GM19351 (cell line): ENCODE data around the gene C19orf67.

Experiments
- ATAC-seq: cut with Tn5 transposase; IDR thresholded peaks from one replicate; pipeline ENCODE4 v1.9.1; 2021; ENCODE audit warnings: mild to moderate bottlenecking, moderate library complexity; ENCODE audit not compliant: unreplicated experiment

The C19orf67 gene

GRCh38 chr19:14110650-14111049, 25.1 kb upstream of the C19orf67 start:
- no peak for ATAC-seq

- ATAC-seq = no peak
These were observed 22.2 kb upstream of the C19orf67 start for GRCh38 chr19:14107581-14108461.

- no peak for ATAC-seq
These were observed 21.3 kb upstream of the C19orf67 start for GRCh38 chr19:14106840-14107239.

- ATAC-seq = no peak
These were observed 20.1 kb upstream of the C19orf67 start for GRCh38 chr19:14105680-14106079.

GRCh38 chr19:14103310-14103709, 17.7 kb upstream of the C19orf67 start:
- no peak for ATAC-seq

- ATAC-seq = no peak
These were observed 17.2 kb upstream of the C19orf67 start for GRCh38 chr19:14102756-14103155.

GRCh38 chr19:14102102-14102696, 16.6 kb upstream of the C19orf67 start:
- no peak for ATAC-seq

GRCh38 chr19:14101003-14101545, 15.5 kb upstream of the C19orf67 start:
- ATAC-seq = no peak

- no peak for ATAC-seq
These were observed 12.1 kb upstream of the C19orf67 start for GRCh38 chr19:14097532-14098151.

GRCh38 chr19:14096272-14096992, 10.8 kb upstream of the C19orf67 start:
- no peak for ATAC-seq

- ATAC-seq = no peak
These were observed 9.3 kb upstream of the C19orf67 start for GRCh38 chr19:14094854-14095253.

GRCh38 chr19:14093117-14093823, 7.7 kb upstream of the C19orf67 start:
- no peak for ATAC-seq

- ATAC-seq = peak; percentile 6
These were observed 6.4 kb upstream of the C19orf67 start for GRCh38 chr19:14091813-14092462.

GRCh38 chr19:14091081-14091812, 5.7 kb upstream of the C19orf67 start:
- peak; percentile 62 for ATAC-seq

- ATAC-seq = peak; percentile 41
These were observed 5.0 kb upstream of the C19orf67 start, which contains the start of gene SAMD1 for GRCh38 chr19:14090509-14091080. Gene SAMD1, minus strand, starts transcription at chr19:14090751.

GRCh38 chr19:14089662-14090508, 4.3 kb upstream of the C19orf67 start:
- ATAC-seq = peak; percentile 29

GRCh38 chr19:14089412-14089661, 3.8 kb upstream of the C19orf67 start:
- ATAC-seq = no peak
